Kidney epithelial cell (primary cell): Measurements from ENCODE around the gene SUN1. TPM values are rescaled to one million over a fixed set of nuclear protein-coding genes. Genes with fewer than 3 reads are reported as not detected.

Experiments
- DNase-seq: peaks from one replicate; pipeline ENCODE4 v3.0.0-alpha.2; 2010; ENCODE audit warnings: low read depth
- H3K27me3 ChIP-seq: 2 replicates; pipeline ENCODE4 v1.6.0; 2011; ENCODE audit warnings: low read length; ENCODE audit not compliant: control insufficient read depth, insufficient read depth
- H3K36me3 ChIP-seq: 2 replicates; pipeline ENCODE4 v1.5.1; 2011; ENCODE audit warnings: low read length; ENCODE audit not compliant: control insufficient read depth, insufficient read depth
- H3K4me3 ChIP-seq: 2 replicates; pipeline ENCODE4 v1.5.1; 2011; ENCODE audit warnings: low read depth, mild to moderate bottlenecking, control low read depth, low read length
- total RNA-seq: library from RNA; depleted of rRNA; stranded (reverse); fragments of >200 nt; gene quantifications from 2 replicates; pipeline ENCODE4 v1.2.3, GENCODE V29; 2015
- TF ChIP-seq, protein P1 (sequence below): IDR thresholded peaks from 2 replicates; pipeline ENCODE4 v1.5.1; 2011; ENCODE audit warnings: mild to moderate bottlenecking, moderate library complexity, low read length, control low read depth, inconsistent platforms; ENCODE audit not compliant: insufficient read depth, poor library complexity, severe bottlenecking

Gene SUN1
- total RNA-seq, 1 donor from 2014 or later, result 192 TPM

DNA sequence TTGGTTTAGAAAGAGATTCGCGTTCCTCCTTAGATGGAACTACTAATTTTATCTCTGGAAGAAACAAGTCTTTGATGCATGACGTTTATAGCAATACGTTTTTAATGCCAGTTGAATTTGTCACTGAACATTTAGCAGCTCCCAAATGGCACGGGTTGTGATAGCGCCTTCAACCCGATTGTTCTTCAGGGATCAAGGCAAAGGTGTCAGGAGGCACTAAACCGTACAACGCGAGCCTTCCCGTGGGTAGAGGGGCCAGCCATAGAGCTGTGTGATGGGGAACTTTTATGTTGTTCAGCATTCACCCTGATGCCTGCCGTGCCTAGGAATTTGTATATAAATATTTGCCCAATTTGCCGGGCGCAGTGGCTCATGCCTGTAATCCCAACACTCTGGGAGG is 47.4 kb downstream of the SUN1 start:
- TF ChIP-seq, protein P1, sequence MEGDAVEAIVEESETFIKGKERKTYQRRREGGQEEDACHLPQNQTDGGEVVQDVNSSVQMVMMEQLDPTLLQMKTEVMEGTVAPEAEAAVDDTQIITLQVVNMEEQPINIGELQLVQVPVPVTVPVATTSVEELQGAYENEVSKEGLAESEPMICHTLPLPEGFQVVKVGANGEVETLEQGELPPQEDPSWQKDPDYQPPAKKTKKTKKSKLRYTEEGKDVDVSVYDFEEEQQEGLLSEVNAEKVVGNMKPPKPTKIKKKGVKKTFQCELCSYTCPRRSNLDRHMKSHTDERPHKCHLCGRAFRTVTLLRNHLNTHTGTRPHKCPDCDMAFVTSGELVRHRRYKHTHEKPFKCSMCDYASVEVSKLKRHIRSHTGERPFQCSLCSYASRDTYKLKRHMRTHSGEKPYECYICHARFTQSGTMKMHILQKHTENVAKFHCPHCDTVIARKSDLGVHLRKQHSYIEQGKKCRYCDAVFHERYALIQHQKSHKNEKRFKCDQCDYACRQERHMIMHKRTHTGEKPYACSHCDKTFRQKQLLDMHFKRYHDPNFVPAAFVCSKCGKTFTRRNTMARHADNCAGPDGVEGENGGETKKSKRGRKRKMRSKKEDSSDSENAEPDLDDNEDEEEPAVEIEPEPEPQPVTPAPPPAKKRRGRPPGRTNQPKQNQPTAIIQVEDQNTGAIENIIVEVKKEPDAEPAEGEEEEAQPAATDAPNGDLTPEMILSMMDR, result no peak
- no peak for DNase-seq
- Histone ChIP-seq H3K36me3 (no peaks in the 10 kb centered on the region), H3K27me3 (no peaks in the 10 kb centered on the region), H3K4me3 (no peak overlapping the region)

DNA sequence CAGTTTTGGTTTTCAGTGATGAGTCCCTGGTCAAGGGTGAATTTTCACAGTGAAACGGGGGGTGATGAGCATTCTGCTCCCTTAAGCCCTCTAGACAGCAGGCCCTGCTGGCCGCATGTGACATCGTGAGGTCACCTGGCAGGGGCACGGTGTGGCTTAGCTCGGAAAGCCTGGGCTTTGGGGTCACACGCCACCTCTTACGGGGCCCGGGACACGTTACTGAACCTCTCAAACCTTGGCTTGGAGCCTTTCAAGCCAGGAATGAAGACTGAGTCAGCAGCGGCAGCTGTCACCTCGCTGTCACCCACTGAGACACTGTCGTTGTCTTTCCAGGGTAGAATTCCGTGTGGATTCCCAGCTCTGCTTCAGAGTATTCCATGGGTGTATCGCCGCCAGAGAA is 48.2 kb downstream of the SUN1 start:
- Histone ChIP-seq H3K36me3 (no peaks in the 10 kb centered on the region), H3K27me3 (no peaks in the 10 kb centered on the region), H3K4me3 (no peak overlapping the region)
- TF ChIP-seq, protein P1, result no peak
- no peak for DNase-seq

DNA sequence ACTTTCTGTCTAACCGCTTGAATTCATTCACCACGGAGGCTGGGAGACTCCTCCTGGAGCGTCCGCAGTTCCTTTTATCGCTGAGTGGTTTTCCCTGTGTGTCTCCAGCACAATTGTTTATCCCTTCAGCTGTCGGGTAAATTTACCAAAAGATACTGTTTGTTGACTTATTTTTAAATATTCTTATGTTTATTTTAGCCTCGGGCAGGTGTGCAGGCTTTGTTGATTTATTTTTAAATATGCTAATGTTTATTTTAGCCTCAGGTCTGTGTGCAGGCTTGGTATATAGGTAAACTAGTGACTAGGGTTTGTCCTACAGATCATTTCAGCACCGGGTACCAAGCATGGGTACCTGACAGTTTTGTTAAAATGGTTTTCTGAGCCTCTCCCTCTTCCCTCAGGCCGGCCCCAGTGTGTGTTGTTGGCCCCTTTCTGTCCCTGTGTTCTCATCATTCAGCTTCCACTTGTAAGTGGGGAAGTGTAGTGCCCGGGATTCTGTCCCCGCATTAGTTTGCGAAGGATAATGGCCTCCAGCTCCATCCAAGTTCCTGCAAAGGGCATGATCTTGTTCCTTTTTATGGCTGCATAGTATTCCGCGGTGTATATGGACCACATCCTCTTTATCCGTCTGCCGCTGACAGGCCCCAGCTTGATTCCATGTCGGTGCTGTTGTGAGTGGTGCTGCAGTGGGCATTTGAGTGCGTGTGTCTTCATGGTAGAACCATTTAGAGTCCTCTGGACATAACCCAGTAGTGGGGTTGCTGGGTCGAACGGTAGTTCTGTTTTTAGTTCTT is 49.4 kb downstream of the SUN1 start:
- no peaks in the 10 kb centered on the region for H3K27me3 ChIP-seq
- no peak for DNase-seq
- H3K4me3 ChIP-seq, result no peak overlapping the region
- TF ChIP-seq, protein P1, result no peak
- H3K36me3 ChIP-seq, result no peaks in the 10 kb centered on the region

DNA sequence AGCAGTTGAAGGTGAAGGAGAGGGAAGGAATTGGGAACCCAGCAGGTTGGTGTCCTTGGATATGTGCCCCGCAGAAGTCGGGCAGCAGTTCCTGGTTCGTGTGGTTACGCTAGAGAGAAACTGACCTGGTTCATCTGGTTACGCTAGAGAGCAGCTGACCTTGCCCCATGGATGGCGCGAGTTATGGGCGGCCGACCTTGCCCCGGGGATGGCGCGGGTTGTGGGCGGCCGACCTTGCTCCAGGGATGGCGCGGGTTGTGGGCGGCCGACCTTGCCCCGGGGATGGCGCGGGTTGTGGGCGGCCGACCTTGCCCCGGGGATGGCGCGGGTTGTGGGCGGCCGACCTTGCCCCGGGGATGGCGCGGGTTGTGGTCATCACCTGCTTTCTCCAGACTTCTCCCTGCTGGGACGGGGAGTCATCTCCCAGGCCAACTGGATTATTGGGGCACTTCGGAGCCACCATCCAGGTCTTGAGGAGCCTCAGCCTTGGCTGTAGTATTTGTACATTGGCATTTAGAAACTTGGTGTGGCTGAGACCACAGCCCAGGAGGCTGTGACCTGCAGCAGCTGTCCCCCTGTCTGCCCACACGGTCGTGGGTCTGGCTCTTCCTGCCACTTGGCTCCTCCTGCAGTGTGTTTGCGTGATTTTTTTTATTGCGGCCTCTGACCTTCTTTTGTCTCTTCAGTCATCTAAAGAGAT is 50.2 kb downstream of the SUN1 start:
- H3K36me3 ChIP-seq, result peaks cover 2% of the 10 kb centered on the region
- H3K4me3 ChIP-seq, result no peak overlapping the region
- no peaks in the 10 kb centered on the region for H3K27me3 ChIP-seq
- DNase-seq, result no peak
- TF ChIP-seq, protein P1, result no peak

DNA sequence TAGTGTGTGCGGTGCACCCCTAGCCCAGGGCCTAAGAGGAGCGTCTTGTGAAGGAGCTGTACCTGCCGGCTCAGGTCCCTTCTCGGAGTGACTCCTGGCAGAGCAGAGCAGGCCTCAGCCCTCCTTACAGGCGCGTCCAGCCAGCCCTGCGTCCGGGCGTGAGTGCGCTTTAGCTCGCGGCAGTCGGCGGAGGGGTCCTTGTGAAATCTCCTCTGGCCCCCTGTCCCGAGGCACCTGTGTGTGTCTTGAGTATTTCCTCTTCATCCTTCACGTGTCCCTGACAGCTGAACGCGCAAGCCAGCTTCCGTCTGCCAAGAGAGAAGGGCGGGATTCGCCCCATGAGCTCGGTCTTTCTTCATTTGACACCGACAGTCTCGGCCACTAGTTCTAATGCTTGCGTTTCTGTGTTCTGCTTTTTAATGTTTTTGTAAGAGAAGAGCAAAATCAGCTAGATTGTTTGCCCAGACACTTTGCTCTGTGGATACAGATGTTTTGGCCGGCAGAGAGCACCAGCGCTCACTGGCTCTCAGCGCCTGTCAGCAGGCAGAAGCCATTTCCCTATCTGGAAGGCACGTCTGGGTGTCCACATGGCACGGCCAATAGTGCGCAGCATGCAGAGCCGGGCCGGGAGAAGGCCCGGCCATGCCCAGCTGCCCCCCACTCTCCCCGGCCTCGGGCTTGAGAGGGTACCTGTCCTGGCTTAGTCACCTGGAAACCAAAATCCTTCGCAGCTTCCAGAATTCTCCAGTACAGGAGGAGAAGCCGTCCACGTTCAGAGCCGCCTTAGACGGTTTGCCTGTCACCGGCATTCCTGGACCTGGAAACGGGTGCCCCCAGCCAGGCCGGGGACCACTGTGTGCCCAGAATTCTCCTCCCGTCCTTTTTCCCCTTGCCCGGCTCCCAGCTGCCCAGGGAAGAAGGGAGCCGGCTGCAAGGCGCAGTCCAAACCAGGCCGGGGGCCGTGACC is 51.1 kb downstream of the SUN1 start:
- DNase-seq, result no peak
- H3K4me3 ChIP-seq, result no peak overlapping the region
- H3K27me3 ChIP-seq, result no peaks in the 10 kb centered on the region
- peaks cover 2% of the 10 kb centered on the region for H3K36me3 ChIP-seq
- TF ChIP-seq, protein P1, result no peak
